Kidney epithelial cell (primary cell): Measurements from ENCODE around the gene FAM174C. TPM values are rescaled to one million over a fixed set of nuclear protein-coding genes. Genes with fewer than 3 reads are reported as not detected.
A peak's percentile ranks its signal among the peaks of the same experiment; 100 is the strongest.

Experiments
- DNase-seq: peaks from one replicate; pipeline ENCODE4 v3.0.0-alpha.2; 2010; ENCODE audit warnings: low read depth
- H3K27me3 ChIP-seq: 2 replicates; pipeline ENCODE4 v1.6.0; 2011; ENCODE audit warnings: low read length; ENCODE audit not compliant: control insufficient read depth, insufficient read depth
- H3K36me3 ChIP-seq: 2 replicates; pipeline ENCODE4 v1.5.1; 2011; ENCODE audit warnings: low read length; ENCODE audit not compliant: control insufficient read depth, insufficient read depth
- H3K4me3 ChIP-seq: 2 replicates; pipeline ENCODE4 v1.5.1; 2011; ENCODE audit warnings: low read depth, mild to moderate bottlenecking, control low read depth, low read length
- total RNA-seq: library from RNA; depleted of rRNA; stranded (reverse); fragments of >200 nt; gene quantifications from 2 replicates; pipeline ENCODE4 v1.2.3, GENCODE V29; 2015
- TF ChIP-seq, protein P1 (sequence below): IDR thresholded peaks from 2 replicates; pipeline ENCODE4 v1.5.1; 2011; ENCODE audit warnings: mild to moderate bottlenecking, moderate library complexity, low read length, control low read depth, inconsistent platforms; ENCODE audit not compliant: insufficient read depth, poor library complexity, severe bottlenecking

FAM174C gene
- total RNA-seq, 1 donor from 2014 or later = 75.0 TPM

DNA sequence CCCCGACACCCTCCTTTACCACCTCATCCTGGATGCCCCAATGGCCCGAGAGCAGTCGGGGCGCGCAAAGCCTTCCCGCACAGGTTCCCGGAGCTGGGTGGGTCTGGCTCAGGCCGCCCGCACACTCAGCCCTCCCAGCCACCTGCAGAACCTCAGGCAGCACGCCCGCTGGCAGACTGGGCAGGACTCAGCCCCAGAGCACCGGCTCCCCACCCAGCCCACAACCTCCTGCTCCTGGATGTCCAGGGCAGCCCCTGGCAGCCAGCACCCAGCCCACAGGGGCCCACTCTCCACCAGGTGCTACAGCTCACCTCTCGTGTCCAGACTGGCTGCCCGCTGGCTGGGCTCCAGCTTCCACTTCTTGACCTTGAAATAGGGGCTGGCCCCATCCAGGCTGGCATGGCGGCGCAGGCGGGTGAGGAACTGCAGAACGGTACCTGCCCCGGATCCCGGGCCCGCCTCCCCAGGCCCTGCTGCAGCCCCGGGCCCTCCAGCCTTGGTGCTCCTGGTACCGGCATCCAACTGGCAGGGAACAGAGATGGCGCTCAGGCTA lies 42.1 kb upstream of the FAM174C start:
- H3K27me3 ChIP-seq = no peaks in the 10 kb centered on the region
- TF ChIP-seq, protein P1, sequence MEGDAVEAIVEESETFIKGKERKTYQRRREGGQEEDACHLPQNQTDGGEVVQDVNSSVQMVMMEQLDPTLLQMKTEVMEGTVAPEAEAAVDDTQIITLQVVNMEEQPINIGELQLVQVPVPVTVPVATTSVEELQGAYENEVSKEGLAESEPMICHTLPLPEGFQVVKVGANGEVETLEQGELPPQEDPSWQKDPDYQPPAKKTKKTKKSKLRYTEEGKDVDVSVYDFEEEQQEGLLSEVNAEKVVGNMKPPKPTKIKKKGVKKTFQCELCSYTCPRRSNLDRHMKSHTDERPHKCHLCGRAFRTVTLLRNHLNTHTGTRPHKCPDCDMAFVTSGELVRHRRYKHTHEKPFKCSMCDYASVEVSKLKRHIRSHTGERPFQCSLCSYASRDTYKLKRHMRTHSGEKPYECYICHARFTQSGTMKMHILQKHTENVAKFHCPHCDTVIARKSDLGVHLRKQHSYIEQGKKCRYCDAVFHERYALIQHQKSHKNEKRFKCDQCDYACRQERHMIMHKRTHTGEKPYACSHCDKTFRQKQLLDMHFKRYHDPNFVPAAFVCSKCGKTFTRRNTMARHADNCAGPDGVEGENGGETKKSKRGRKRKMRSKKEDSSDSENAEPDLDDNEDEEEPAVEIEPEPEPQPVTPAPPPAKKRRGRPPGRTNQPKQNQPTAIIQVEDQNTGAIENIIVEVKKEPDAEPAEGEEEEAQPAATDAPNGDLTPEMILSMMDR = no peak
- H3K4me3 ChIP-seq = no peak overlapping the region
- DNase-seq = no peak
- peaks cover 2% of the 10 kb centered on the region for H3K36me3 ChIP-seq

DNA sequence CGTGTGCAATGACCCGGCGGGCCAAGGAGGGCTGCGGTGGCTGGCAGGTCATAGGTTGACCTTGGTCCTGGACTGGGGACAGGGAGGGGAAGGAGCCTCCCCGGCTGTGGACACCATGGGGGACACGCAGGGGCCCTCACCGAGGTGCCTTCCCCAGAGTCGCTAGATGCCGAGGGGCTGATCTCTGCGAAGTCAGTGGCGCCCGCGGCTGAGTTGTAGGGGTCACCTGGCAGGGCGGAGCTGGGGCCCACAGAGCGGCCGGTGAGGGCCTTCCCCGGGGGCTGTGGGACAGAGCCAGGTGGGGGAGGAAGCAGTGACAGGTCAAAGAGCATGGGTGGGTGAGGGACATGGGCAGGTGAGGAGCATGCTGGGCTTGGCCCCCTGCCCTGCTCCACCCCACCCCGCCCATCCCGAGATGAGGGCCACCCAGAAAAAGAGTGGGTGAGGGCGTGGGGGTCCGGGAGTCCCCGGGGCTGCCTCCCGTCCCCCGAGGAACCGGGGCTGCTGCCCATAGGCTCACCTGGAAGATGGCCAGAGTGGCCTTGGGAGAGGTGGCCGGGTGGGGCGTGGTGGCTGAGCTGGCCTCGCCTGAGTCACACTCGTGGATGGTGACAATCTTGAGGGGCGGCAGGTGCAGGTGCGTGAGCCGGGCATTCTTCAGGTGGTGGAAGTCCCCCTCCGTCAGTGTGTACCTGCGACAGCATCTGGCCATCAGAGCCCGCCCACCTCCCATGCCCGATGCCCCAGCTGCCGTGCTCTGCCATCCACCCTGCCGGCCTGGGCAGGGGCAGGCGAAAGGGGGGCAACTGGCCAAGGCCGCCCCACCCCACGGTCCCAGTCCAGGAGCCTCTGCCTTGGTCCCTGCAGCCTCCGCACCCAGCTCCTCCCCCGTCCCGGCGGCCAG lies 41.0 kb upstream of the FAM174C start:
- peaks cover 2% of the 10 kb centered on the region for H3K36me3 ChIP-seq
- H3K4me3 ChIP-seq = no peak overlapping the region
- no peak for DNase-seq
- no peaks in the 10 kb centered on the region for H3K27me3 ChIP-seq
- TF ChIP-seq, protein P1 = no peak

DNA sequence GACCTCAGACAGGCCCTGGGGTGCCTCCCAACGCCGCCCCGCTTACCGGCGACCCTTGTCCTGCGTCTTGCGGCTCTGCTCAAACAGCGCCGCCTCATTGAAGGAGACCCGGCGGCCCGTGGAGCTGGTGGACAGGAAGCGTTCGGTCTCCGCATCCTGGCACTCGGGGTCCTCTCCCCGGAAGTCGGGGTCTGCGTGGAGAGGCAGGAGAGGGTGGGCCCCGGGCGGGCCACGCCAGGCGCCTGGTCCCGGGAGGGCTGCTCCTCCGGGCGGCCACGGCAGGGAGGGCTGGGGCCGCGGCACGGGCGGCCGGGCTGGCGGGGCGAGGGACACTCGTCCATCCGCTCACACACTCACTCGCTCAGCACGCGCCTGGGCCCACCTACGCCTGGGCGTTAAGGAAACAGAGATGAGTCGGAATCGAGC lies 40.4 kb upstream of the FAM174C start:
- DNase-seq = no peak
- Histone ChIP-seq H3K4me3 (no peak overlapping the region), H3K36me3 (peaks cover 2% of the 10 kb centered on the region), H3K27me3 (no peaks in the 10 kb centered on the region)
- TF ChIP-seq, protein P1 = no peak

DNA sequence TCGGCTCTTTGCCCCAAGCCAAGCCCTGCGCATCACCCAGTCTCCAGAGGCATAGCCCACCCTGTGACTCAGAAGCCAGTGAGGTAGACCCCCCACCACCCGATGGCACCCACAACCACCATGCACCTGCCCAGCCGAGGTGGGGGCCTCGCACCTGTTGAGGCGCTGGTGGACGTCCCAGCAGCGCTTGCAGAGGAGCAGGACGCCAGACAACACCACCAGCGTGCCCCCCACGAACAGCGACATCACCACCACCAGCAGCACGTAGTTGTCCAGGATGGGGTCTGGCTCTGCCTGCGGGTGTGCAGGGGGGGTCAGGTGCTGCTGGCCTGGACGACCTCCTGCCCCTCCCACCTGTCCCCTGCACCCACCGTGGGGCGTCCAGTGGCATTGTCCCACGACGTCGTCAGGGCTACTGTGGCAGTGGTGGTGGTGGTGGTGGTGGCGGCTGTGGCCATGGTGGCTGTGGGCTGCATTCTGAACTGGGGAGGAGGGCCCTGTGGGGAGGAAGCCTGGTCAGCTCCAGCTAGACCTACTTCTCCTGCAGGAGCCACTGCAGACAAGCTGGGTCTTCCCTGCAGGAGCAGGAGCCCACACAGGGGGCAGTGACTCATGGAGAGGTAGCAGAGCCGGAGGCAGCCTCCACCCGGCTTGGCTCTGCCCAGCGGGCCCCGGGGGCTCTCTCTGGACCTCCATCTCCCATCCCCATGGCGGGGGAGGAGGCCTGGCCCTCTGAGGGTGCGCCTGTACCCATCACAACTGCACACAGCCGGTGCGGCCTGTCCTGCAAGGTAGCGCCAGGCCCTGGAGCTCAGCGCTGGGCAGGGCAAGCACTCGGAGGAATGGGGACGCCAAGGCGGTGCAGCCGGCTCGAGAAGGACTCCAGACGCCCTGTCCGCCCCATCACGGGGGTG lies 39.4 kb upstream of the FAM174C start:
- Histone ChIP-seq H3K36me3 (peaks cover 2% of the 10 kb centered on the region), H3K27me3 (no peaks in the 10 kb centered on the region), H3K4me3 (peak overlapping the region; percentile 41)
- no peak for DNase-seq
- TF ChIP-seq, protein P1 = no peak

DNA sequence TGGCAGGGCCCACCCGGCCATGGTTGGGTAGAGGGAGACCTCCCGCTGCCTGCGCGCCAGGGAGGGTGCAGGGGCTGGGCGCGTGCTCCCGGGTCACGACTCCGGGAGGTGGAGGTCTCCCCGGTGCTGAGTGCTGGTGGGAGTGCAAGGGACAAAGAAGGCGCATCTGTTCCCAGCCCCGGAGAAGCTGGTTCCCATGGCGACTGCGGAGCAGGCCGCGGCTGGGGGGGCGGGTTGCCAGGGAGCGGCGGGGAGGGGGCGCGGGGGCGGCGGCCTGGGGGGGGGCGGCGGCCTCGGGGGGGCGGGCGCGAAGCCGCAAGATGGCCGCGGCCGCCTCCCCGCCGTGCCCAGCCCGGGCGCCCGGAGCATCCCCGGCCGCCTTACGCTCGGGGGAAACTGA lies 38.8 kb upstream of the FAM174C start:
- no peak for DNase-seq
- Histone ChIP-seq H3K4me3 (peak overlapping the region; percentile 87), H3K36me3 (peaks cover 2% of the 10 kb centered on the region), H3K27me3 (no peaks in the 10 kb centered on the region)
- TF ChIP-seq, protein P1 = no peak
